HG03196 (cell line): ENCODE data around the gene NEURL1B.

Source experiments
- ATAC-seq: cut with Tn5 transposase; IDR thresholded peaks from one replicate; pipeline ENCODE4 v1.9.1; 2021; ENCODE audit not compliant: unreplicated experiment

The NEURL1B gene

DNA sequence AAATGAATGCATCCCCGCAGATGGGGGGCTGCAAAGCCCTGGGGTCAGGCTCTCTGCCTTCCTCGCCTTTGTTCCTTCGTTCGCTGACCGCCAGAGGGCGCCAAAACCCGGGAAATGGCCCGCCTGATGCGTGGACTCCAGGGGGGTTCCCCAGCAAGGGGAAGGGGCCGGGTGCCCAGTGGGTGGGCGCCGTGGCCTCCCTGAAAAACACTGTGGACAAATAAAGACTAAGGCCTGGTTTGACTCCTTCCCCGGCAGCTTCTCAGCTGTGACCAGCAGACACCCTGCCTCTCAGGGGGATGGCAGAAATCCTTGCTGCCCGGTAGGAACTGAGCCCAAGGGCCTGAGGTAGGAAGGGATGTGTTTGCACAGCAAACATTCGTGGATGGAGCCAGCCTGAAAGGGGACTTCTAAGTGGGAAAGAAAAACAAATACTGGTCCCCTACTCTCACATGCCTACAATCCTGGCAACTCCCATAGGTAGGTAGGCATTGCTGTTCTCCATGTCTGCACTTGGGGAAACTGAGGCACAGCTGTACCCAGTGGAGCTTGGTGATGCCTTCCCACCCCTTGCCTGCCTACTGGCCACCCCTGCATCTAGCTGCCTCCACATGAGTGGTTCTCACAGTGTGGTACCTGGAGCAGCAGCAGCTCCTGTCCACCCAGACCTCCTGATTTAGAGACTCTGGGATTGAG, 72.2 kb downstream of the NEURL1B start:
- ATAC-seq = peak; percentile 48

DNA sequence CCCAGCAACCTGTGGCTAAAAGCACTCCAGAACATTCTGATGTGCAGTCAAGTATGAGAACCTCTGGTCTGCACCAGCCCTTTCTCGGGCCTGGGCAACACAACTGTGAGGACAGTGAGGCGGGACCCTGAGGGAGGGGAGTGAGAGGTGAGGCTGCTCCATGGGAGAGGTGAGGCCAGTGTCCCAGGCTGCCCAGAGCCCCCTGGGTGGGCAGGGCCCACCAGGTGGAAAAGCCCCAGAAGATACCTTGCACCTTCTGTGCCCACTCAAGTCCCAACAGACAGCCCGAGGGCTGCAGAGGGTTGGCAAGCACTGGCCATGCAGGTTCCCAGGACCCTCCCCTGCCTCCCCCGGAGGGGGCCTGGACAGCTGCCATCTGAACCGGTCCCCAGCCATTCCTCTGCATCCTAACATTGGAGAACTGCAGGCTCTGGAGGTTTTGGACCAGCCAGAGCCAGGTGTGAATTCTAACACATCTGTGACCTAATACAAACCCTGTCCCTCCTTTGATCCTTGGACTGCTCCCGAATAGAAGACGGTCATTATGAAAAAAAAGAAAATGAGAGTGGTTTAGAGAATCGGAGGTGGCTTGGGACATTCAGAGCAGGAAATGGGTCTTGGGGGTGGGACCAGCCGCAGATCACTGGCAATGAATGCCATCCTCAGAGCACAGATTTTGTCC, 72.9 kb downstream of the NEURL1B start:
- no peak for ATAC-seq

DNA sequence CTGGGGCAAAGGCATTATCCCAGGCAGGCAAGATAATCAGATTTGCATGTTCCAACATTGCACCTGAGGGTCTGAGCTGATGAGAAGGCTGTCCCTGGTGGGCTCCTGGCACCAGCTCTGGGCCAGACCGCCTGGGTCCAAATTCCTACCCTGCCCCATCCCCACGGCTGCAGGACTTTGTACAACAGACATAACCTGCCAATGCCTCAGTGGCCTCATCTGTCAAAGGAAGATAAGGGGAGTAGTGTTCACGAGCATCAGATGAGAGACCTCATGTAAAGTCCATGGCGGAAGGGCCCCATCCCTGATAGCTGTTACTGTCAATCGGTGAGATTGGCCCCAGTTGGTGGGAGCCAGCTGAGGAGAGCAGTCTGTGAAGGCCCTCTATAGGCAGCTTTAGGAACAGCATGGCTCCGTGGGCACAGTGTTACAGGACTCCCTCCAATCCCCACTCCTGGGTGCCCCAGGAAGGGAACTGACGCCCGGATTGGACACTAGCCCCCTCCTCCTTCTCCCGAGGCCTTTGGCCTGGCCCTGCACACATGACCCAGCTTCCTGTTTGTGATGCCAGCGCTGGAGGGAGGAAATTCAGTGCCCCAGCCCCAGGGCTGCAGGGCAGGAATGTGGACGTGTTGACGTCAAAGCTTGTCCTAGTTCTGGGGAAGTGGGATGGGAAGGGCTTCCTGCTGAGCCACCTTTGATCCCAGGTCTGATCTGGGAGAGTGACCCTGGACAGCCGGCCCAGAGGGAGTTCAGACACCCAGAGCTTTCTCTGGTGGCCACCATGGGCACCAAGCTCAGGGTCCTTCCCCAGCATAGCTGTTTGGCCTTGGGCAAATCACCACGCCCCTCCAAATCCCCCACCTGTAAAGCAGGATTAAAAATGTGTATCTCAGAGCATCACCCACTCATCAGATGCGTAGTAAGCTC, 73.7 kb downstream of the NEURL1B start:
- ATAC-seq = no peak

DNA sequence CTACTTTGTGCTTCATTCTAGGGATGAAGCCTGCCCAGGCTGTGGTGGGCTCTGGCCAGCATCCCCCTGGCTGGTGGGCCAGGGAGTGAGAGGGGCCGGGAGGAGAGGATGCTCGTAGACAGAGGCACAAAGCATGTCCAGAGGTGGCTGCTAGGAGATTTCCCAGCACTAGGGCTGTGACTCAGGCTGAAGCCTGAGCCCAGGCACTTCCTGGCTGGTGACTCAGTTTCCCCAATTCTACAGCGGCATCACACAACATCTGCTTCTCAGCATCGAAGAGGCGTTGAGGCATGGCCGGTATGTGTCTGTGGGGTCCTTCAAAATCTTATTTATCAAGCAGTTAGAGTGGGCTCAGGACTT, 74.3 kb downstream of the NEURL1B start:
- no peak for ATAC-seq

DNA sequence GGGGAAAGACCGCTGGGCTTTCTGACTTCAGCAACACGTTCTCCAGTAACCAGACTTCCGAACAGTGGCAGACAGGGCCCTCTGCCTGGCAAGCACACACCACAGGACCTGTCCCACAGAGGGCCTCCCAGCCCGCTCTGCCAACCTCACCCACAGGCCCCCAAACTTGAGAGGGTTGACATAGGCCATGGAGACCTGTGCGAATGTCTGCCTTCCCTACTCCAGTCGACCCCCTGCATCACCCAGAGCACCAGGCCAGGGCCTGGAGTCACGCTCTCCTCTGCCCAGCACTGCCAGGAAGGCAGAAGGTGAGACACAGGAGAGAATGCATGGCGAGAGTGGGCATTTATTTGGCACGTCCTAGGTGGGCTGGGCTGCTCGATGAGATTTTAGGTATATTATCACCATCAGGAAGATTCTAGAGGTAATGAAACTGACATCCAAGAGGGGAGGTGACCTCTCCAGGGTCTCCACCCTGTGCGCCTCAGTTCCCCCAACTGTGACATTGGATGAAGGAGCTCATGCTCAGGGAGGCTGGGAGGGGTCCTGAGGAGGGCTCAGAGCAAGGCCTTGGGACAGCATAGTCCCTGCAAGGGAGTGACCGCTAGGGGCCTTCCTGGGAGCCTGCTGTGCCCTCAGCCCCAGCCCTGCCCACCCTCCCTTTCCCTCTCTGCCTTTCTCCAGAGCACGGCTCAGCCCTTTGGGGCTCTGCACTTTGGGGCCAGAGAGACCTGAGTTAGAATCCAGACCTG, 75.0 kb downstream of the NEURL1B start:
- ATAC-seq = no peak

DNA sequence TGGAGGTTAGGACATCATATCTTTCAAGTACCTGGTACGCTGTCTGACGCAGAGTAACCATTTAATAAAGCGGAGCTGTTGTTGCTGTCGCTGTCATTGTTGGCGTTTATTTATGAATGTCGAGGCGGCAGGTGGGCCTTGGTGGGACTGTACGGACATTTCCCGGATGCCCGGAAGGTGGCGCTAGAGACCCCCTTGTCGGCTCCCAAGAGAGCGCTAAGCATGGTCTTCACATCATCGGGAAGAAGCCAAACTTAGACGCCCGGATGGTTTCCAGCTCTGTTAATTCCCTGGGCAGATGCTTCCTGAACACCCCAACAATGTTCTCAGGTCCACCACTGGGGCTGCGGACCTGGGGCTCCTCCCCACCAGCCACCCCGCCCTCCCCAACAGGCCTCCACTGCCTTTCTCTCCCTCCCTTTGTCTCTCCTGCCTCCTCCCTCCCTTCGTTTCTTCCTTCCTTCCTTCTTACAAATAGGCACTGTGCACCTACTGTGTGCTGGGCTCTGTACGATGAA, 75.8 kb downstream of the NEURL1B start:
- ATAC-seq = no peak

DNA sequence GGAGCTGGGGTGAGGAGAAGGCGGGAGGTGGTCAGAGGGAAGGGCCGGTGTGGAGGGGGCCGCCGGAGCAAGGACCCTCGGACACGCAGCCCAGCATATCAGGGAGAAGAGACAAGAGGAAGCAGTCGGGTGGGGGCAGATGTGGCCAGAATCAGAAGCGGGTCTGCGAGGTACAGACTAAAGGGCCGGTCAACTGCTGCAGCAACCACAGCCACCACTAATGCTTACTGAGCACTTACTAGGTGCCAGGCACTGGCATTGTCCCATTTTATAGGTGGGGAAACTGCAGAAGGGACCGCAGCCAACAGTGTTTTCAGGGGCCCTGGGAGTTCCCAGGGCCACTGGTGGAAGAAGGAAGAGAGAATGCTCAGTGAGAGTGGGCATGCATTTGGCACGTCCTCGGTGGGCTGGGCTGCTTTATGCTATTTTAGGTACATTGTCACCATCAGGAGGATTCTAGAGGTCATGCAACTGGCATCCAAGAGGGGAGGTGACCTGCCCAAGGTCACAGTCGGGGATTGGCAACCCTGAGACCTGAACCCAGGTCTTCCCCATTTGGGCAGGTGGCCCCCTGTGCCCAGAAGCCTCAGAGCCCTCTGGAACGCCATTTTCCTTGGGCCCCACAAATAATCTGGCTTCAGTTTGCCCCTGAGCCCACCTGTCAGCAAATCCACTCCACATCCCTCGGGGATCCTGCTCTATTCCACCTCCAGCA, 76.6 kb downstream of the NEURL1B start:
- no peak for ATAC-seq

DNA sequence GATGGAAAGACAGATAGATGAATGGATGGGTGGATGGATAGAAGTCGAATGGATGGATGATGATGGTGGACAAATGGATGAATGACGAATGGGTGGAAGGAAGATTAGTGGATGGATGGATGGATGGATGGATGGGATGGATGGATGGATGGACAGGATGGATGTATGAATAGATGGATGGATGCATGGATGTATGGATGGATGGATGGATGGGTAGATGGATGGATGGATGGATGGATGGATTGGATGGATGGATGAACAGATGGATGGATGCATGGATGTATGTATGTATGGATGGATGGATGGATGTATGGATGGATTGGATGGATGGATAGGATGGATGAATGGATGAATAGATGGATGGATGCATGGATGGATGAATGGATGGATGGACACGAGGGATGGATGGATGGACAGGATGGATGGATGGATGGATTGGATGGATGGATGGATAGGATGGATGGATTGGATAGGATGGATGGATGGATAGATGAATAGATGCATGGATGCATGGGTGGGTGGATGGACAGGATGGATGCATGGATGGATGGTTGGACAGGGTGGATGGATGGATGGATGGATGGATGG, 77.6 kb downstream of the NEURL1B start:
- no peak for ATAC-seq

DNA sequence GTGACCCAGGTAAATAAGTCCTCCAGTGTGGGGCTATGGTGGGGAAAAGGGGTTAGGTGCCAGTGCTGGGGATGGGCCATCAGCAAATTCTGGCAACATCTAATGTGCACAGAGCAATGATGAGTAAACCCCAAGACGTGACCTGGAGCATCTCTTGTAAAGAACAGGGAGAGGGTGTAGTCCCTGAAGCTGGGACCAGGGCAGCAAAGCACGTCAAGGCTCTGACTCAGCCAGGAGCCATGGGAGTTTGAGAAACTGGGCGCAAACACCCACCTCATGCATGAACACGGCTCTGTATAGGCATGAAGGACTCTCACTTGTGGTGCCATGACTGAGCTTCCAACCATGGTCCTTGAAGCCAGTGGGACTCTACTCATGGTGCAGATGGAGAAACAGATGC, 78.1 kb downstream of the NEURL1B start:
- no peak for ATAC-seq

DNA sequence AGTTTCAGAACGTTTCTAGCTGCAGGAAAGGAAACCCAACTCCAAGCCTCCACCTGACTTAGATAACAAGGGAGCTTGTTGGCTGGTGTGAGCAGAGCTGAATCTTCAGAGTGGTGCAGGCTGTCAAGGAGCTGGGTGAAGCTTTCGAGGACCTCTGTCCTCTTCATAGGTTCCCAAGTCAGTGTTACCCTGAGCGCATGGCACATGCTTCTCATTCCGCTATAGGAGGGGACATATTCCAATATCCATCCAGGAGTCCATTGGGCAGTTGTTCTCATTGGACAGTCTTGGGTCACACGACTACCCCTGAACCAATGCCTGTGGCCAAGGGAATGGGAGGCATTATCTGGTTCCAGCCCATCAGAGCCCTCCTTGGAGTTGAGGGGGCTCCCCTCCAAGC, 79.6 kb downstream of the NEURL1B start:
- no peak for ATAC-seq

DNA sequence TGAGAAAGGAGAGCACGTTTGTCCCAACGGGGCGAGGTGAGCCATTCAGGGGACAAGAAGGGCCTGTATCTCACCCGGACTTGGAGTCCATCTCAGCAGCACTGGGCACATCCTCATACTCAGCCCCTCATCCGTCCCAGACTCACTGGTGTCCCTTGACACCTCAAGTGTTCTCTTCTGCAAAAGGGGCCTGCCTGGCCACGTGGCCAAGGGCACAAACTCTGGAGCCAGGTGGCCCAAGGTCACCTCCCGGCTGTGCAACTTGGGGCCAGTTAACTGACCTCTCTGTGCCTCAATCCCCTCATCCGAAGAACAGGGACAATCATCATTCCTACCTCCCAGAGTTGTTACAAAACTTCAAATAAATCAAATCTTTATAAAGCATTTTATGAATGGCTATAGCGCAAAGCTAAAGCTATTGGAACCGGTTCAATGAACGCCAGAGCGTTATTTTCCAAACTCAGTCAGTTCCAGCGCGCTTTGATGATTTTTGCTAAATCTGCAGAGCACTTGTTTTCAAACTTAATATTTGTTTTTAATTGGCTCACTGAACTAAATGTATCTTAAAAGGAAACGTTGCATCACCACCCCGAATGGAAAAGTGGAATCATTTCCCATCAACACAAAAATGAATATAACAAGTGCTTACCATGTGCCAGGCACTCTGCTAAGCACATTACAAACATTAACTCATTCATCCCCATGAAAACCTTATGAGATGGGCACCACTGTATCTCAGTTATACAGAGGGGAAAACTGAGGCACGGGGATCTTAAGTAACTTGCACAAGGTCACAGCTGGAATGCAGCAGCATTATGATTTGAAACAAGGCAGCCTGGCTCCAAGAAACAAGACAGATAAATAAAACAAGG, 80.6 kb downstream of the NEURL1B start:
- no peak for ATAC-seq

DNA sequence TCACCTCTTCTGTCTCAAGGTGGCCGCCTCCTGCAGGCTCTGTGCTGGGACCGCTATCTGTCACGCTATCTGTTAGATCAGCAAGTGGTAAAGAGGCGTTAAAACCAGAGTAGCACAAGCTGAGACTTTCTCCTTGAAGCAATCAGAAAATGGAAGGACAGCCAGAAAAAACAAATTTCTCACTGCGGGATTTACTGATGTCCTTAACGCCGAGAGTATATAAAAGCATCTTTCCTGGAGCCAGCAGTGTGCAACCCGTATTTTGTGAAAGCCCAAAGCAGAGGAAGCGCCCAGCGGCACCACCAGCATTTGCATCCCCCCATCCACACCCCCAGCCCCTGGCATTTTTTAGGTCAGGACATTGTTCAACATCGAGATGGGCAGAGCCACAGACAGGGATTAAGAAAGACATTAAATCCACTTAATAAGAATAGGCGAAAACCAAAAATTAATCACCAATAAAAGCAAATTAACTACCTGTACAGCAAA, 81.3 kb downstream of the NEURL1B start:
- ATAC-seq = no peak

DNA sequence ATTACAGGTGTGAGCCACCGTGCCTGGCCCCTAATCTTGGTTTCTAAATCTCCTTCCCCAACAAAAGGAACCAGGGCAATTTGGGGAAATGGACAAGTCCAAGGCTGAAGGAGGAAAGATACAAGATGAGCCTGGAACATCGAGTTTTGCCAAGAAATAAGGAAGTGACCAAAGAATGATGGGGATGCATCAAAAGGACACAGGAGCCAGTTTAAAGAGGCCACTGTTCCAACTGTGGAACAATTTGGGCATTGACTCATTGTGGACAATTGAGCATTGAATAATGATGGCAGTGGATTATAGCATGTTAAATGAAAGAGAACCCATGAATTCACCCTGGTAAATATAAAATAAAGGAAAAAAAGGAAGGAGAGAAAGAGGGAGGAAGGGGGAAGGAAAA, 82.4 kb downstream of the NEURL1B start:
- no peak for ATAC-seq

DNA sequence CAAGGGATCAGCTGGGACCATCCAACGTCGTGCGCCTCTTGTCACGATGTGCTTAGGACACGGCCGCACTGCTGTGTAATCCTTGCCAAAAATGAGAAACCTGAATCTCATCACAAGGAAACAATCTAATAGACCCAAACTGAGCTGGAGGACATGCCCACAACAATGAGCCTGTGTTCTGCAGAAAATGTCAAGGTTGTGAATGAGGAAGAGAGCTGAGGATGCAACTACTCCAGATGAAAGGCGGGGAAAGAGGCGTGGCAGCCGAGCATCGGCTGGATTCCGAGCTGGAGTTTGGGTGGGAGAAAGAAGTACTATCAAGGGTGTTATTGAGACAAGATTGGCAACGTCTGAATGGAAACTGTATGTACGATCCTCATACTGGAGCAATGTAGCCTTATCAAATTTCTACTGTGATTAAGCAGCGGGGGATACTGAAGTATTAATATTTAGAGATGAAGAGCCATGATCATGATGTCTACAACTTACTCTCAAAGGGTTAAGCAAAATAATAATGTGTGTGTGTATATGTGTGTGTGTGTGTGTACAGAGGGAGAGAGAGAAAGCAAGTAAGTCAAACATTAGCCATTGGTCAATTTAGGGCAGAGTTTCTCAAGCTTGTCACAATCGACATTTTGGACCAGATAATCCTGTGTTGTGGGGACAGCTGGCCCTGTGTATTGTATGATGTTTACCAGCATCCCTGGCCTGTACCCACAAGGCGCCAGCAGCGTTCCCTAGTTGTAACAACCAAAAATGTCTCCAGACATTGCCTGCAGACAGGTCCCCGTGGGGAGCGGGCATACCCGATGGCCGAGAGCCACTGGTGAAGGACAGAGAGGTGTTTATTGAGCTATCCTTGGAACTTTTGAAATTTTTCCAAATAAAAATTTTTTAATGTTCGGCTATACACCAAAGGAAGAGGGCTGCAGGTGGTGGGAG, 83.5 kb downstream of the NEURL1B start:
- ATAC-seq = no peak

DNA sequence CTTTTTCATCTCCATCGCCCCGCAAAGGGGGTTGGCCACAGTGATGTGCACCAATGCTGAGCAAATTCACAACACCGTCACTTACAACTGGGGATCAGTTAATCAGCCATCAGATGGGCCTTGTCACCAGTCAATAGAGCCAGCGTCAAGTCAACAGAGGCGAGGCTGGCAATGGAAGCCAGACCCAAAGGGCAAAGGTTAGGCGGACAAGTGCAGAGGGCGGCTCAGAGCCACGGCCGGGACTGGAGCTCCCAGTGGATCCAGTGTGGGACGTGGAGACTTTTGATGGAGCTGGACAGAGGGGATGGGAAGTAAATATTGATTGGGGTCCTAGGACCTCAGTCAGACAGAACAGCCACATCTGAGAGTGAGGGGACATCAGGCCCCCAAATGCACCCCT, 84.2 kb downstream of the NEURL1B start:
- no peak for ATAC-seq

DNA sequence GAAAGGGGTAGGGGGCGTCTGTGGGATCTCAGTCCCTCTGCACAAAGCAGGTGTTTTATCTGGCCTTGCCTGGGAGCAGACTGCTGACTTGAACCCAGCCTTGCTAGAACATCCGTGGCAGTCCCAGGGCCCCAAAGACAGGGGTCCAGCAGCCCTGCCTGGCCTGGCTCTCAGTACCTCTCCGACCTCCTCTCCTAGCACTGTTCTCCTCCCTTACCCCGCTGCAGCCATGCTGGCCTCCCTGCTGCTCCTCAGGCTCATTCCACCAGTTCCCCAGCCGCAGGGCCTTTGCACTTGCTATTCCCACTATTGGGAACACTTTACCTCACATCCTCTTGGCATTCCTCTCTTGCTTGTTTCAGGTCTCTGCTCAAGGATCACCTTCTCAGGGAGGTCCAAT, 84.7 kb downstream of the NEURL1B start:
- ATAC-seq = no peak

DNA sequence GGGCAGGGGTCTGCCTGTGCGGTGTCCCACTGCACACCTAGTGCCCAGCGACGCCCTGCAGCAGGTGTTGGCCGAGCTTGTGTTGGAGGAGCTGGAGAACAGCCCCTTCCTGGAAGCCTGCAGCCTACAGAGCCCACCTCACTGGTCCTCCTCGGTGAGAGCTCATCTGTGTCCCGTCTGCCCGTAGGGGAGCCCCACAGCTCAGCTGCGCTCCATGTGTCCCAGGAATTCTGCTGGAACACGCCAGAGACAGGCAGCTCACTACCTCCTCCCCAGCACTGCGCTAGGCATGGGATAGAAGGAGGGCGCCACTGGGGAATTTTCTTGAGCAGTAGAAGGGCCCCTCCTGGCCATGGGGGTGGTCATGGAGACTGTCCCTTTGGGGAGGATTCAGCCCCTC, 85.9 kb downstream of the NEURL1B start:
- no peak for ATAC-seq

DNA sequence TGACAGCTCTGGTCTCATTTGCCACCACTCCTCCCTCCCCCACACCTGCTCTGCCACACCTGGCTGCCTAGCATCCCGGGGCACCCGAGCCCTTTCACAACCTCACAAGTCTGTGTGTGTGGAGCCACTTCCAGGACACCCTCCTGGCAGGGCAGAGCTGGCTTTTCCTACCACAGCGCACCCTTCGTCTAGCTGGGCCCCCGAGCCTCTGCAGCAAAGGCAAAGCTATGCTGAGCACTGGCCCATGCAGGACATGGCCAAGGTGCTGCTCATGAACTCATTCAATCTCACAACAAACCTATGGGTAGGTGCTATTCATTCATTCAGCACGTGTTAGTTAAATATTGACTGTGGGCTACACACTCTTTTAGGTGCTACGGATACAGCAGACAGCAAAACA, 86.5 kb downstream of the NEURL1B start:
- no peak for ATAC-seq
